Sciatic nerve (tissue), 2 donors: ENCODE data around the gene PRR36. TPM values are rescaled to one million over a fixed set of nuclear protein-coding genes. Genes with fewer than 3 reads are reported as not detected.
A peak's percentile ranks its signal among the peaks of the same experiment; 100 is the strongest.

Experiments
- ATAC-seq: fragments of 200-7000 bp; cut with Tn5 transposase; one replicate; pipeline ENCODE4 v1.9.1; 2020; ENCODE audit warnings: mild to moderate bottlenecking, moderate library complexity
- DNase-seq: peaks from one replicate; pipeline ENCODE4 v3.0.0-alpha.2; 2020; ENCODE audit warnings: low spot score
- intact Hi-C: fragments of 100-400 bp; cut with DNase I; formaldehyde crosslinking; loops from one replicate; pipeline ENCODE4 v1.14.2; 2022
- total RNA-seq: library from RNA; stranded (reverse); fragmentation: NEBNext Ultra II Directional; extraction: Animal tissue kit (Norgen Biotek cat#: 25700); gene quantifications from one replicate; pipeline ENCODE4 v1.2.1, GENCODE V29; 2021
- donor health status: DM: no; HTN: no; CAD: no.
- donor health status: DM: no; HTN: no; CAD: no.

Gene PRR36
- total RNA-seq, 1 donor from 2014 or later = 0.09 TPM

- no peak for ATAC-seq
Observed at GRCh38 chr19:7833225-7834099, 40.7 kb downstream of the PRR36 start.

GRCh38 chr19:7832781-7833180, 41.4 kb downstream of the PRR36 start:
- DNase-seq = no peak
- intact Hi-C loops = no loop called here
- no peak for ATAC-seq

More at GRCh38 chr19:7833225-7834099, 40.7 kb downstream of the PRR36 start:
- intact Hi-C loops = no loop called here
- DNase-seq = no peak

GRCh38 chr19:7832009-7832408, 42.2 kb downstream of the PRR36 start:
- no peak for DNase-seq
- intact Hi-C loops = no loop called here
- no peak for ATAC-seq

GRCh38 chr19:7831452-7831851, 42.7 kb downstream of the PRR36 start:
- intact Hi-C loops = no loop called here
- DNase-seq = no peak

GRCh38 chr19:7830823-7831222, 43.4 kb downstream of the PRR36 start:
- DNase-seq = no peak
- intact Hi-C loops = no loop called here
- ATAC-seq = no peak

More at GRCh38 chr19:7831452-7831851, 42.7 kb downstream of the PRR36 start:
- ATAC-seq = no peak

GRCh38 chr19:7830272-7830771, 43.9 kb downstream of the PRR36 start:
- ATAC-seq = no peak
- intact Hi-C loops = no loop called here
- peak; percentile 78 for DNase-seq

GRCh38 chr19:7829561-7830271, 44.5 kb downstream of the PRR36 start, which contains the start of gene EVI5L:
Gene EVI5L (plus strand): TSS chr19:7830218. CDS start chr19:7846543, 16,325 bp downstream.
- intact Hi-C loops = no loop called here
- peak; percentile 99 for DNase-seq
- peak; percentile 96 for ATAC-seq

GRCh38 chr19:7829166-7829520, 45.0 kb downstream of the PRR36 start:
- DNase-seq (no peak), ATAC-seq (no peak)
- intact Hi-C loops = no loop called here

GRCh38 chr19:7823686-7824301, 50.4 kb downstream of the PRR36 start:
- intact Hi-C loops = no loop called here
- DNase-seq = no peak
- no peak for ATAC-seq

- DNase-seq (no peak), ATAC-seq (no peak)
- intact Hi-C loops = no loop called here
Observed at GRCh38 chr19:7822910-7823515, 51.2 kb downstream of the PRR36 start.

- ATAC-seq (no peak), DNase-seq (no peak)
- intact Hi-C loops = no loop called here
Observed at GRCh38 chr19:7820588-7820987, 53.6 kb downstream of the PRR36 start.

- DNase-seq (no peak), ATAC-seq (no peak)
- intact Hi-C loops = no loop called here
Observed at GRCh38 chr19:7819337-7819736, 54.9 kb downstream of the PRR36 start.

GRCh38 chr19:7818806-7819205, 55.4 kb downstream of the PRR36 start:
- DNase-seq = no peak
- intact Hi-C loops = no loop called here
- no peak for ATAC-seq

Other genes starting within 250 kb of the PRR36 start
- gene XAB2, start 244.8 kb downstream of the PRR36 start, total RNA-seq = 34.0 TPM
- gene PET100, start 244.6 kb downstream of the PRR36 start, total RNA-seq = 95.1 TPM
- gene PCP2, start 240.7 kb downstream of the PRR36 start, total RNA-seq = not detected
- 30.1 TPM for gene STXBP2, start 237.3 kb downstream of the PRR36 start, total RNA-seq
- 1.1 TPM for gene RETN, start 205.3 kb downstream of the PRR36 start, total RNA-seq
- 2.6 TPM for gene MCEMP1, start 197.3 kb downstream of the PRR36 start, total RNA-seq
- 58.0 TPM for gene TRAPPC5, start 193.6 kb downstream of the PRR36 start, total RNA-seq
- gene FCER2, start 172.3 kb downstream of the PRR36 start, total RNA-seq = 3.7 TPM
- gene CLEC4G, start 142.3 kb downstream of the PRR36 start, total RNA-seq = 2.8 TPM
- 20.1 TPM for gene CD209, start 126.9 kb downstream of the PRR36 start, total RNA-seq
- not detected for gene CLEC4M, start 111.1 kb downstream of the PRR36 start, total RNA-seq
- gene EVI5L, start 44.2 kb downstream of the PRR36 start, total RNA-seq = 14.2 TPM
- gene LRRC8E, start 14.1 kb upstream of the PRR36 start, total RNA-seq = 0.09 TPM
- 34.0 TPM for gene MAP2K7, start 29.5 kb upstream of the PRR36 start, total RNA-seq
- gene TGFBR3L, start 40.4 kb upstream of the PRR36 start, total RNA-seq = not detected
- gene SNAPC2, start 45.9 kb upstream of the PRR36 start, total RNA-seq = 14.9 TPM
- gene CTXN1, start 51.7 kb upstream of the PRR36 start, total RNA-seq = 1.5 TPM
- gene TIMM44, start 69.3 kb upstream of the PRR36 start, total RNA-seq = 49.6 TPM
- gene ELAVL1, start 131.3 kb upstream of the PRR36 start, total RNA-seq = 49.7 TPM
- not detected for gene CCL25, start 178.4 kb upstream of the PRR36 start, total RNA-seq